ENCODE results near the gene SNRNP27.

GRCh38 chr2:69858261-69858660 is 35.5 kb upstream of the SNRNP27 start:
- TF ChIP-seq CTCF (IDR thresholded peaks at IDR 0.05; ENCODE audit: low read depth, low read length) (no peak), EZH2phosphoT487 (IDR thresholded peaks at IDR 0.05; ENCODE audit: low read depth) (no peak)
